HepG2 (cell line): ENCODE data around the gene CTU2. TPM values are rescaled to one million over a fixed set of nuclear protein-coding genes. Genes with fewer than 3 reads are reported as not detected.
A peak's percentile ranks its signal among the peaks of the same experiment; 100 is the strongest.

Source experiments
- AGO1 ChIP-seq: fragments of 200-400 bp; formaldehyde crosslinking; IDR thresholded peaks from 2 replicates; pipeline ENCODE4 v1.6.1; 2017; ENCODE audit warnings: mild to moderate bottlenecking, low read depth, low read length, moderate library complexity; ENCODE audit not compliant: poor library complexity, severe bottlenecking
- BORCS8-MEF2B ChIP-seq: sonication (generic); formaldehyde crosslinking; IDR thresholded peaks from 2 replicates; pipeline ENCODE4 v1.8.0; 2022; ENCODE audit warnings: mild to moderate bottlenecking, missing genetic modification reagents
- DNMT1 ChIP-seq: sonication (generic); formaldehyde crosslinking; IDR thresholded peaks from 2 replicates; pipeline ENCODE4 v1.5.1; 2020; ENCODE audit warnings: mild to moderate bottlenecking, missing genetic modification reagents
- FOXC1 ChIP-seq: sonication (generic); formaldehyde crosslinking; IDR thresholded peaks from 2 replicates; pipeline ENCODE4 v1.8.0; 2022; ENCODE audit warnings: mild to moderate bottlenecking, missing genetic modification reagents, borderline replicate concordance
- HMG20B ChIP-seq: conservative IDR thresholded peaks from 2 replicates; pipeline ENCODE4 v1.6.1; 2016; ENCODE audit warnings: missing genetic modification reagents, missing compliant biosample characterization
- JUNB ChIP-seq: sonication (generic); formaldehyde crosslinking; IDR thresholded peaks from 2 replicates; pipeline ENCODE4 v1.8.0; 2022; ENCODE audit warnings: missing genetic modification reagents, mild to moderate bottlenecking, borderline replicate concordance
- NR2C2 ChIP-seq: sonication (generic); formaldehyde crosslinking; IDR thresholded peaks from 2 replicates; pipeline ENCODE4 v1.4.0; 2020; ENCODE audit warnings: missing genetic modification reagents, mild to moderate bottlenecking, moderate library complexity, borderline replicate concordance
- SMAD1 ChIP-seq: sonication (generic); formaldehyde crosslinking; IDR thresholded peaks from 2 replicates; pipeline ENCODE4 v1.4.0; 2020; ENCODE audit warnings: missing genetic modification reagents, low read depth, mild to moderate bottlenecking, borderline replicate concordance
- XRCC5 ChIP-seq: fragments of 200-400 bp; formaldehyde crosslinking; optimal IDR thresholded peaks from 2 replicates; pipeline ENCODE3; 2017; ENCODE audit warnings: mild to moderate bottlenecking, low read length
- ZNF335 ChIP-seq: sonication (generic); formaldehyde crosslinking; IDR thresholded peaks from 2 replicates; pipeline ENCODE4 v1.4.0; 2020; ENCODE audit warnings: missing genetic modification reagents
- ZNF350 ChIP-seq: sonication (generic); formaldehyde crosslinking; IDR thresholded peaks from 2 replicates; pipeline ENCODE4 v1.4.0; 2020; ENCODE audit warnings: mild to moderate bottlenecking, low read depth, missing genetic modification reagents, borderline replicate concordance
- ZNF572 ChIP-seq: sonication (generic); formaldehyde crosslinking; IDR thresholded peaks from 2 replicates; pipeline ENCODE4 v1.5.1; 2020; ENCODE audit warnings: mild to moderate bottlenecking, missing genetic modification reagents
- ZNF788 ChIP-seq: sonication (generic); formaldehyde crosslinking; IDR thresholded peaks from 2 replicates; pipeline ENCODE4 v1.5.0; 2020; ENCODE audit warnings: mild to moderate bottlenecking, missing genetic modification reagents, borderline replicate concordance
- polyA plus RNA-seq, 8 experiments: library from polyadenylated mRNA; depleted of rRNA in 3 of 8; stranded (reverse) in 7 of 8; unstranded in 1 of 8; fragments of >200 nt; fragmentation: Illumina TruSeq in 4 of 8; extraction: Trizol in 4 of 8; gene quantifications; 2 replicates each; pipeline versions ENCODE4 v1.2.1 to v1.2.3, GENCODE V29; 2011 to 2016; ENCODE audit warnings: low read depth in 4 of 8, missing spikeins in 1 of 8, mixed read lengths in 1 of 8; ENCODE audit not compliant: insufficient read depth in 1 of 8
- total RNA-seq, 5 experiments: library from RNA; depleted of rRNA; stranded (reverse); fragments of >200 nt; fragmentation: Illumina TruSeq; extraction: Trizol; gene quantifications; 2 replicates each; pipeline ENCODE4 v1.2.3, GENCODE V29; 2016; ENCODE audit warnings: low read depth in 1 of 5
- TF ChIP-seq, protein P1 (sequence below): IDR thresholded peaks from 2 replicates; pipeline ENCODE4 v1.6.1; 2016; ENCODE audit warnings: missing genetic modification reagents, missing compliant biosample characterization
- TF ChIP-seq, protein P2 (sequence below): sonication (generic); formaldehyde crosslinking; IDR thresholded peaks from 2 replicates; pipeline ENCODE4 v1.4.0; 2020; ENCODE audit warnings: mild to moderate bottlenecking, missing genetic modification reagents
- TF ChIP-seq, protein P3 (sequence below): fragments of 450-650 bp; IDR thresholded peaks from 2 replicates; pipeline ENCODE4 v1.6.1; 2017; ENCODE audit warnings: mild to moderate bottlenecking
- TF ChIP-seq, protein P4 (sequence below), 2 experiments: sonication (generic) in 1 of 2; formaldehyde crosslinking in 1 of 2; IDR thresholded peaks; 2 replicates each; pipeline versions ENCODE4 v1.5.1 to v1.6.1; 2011 to 2020; ENCODE audit warnings: borderline replicate concordance in 1 of 2, low read depth in 1 of 2, low read length in 1 of 2, mild to moderate bottlenecking in 1 of 2, missing genetic modification reagents in 1 of 2, moderate library complexity in 1 of 2
- TF ChIP-seq, protein P5 (sequence below): sonication (generic); formaldehyde crosslinking; IDR thresholded peaks from 2 replicates; pipeline ENCODE4 v1.8.1; 2023; ENCODE audit warnings: mild to moderate bottlenecking, inconsistent platforms, moderate library complexity, missing genetic modification reagents, borderline replicate concordance

The CTU2 gene
- total and polyA plus RNA-seq, 2 of the 13 experiments (the other 11 are each of a cell fraction or from before 2014, with no cell fraction given): 13.3 to 21.9 TPM

DNA sequence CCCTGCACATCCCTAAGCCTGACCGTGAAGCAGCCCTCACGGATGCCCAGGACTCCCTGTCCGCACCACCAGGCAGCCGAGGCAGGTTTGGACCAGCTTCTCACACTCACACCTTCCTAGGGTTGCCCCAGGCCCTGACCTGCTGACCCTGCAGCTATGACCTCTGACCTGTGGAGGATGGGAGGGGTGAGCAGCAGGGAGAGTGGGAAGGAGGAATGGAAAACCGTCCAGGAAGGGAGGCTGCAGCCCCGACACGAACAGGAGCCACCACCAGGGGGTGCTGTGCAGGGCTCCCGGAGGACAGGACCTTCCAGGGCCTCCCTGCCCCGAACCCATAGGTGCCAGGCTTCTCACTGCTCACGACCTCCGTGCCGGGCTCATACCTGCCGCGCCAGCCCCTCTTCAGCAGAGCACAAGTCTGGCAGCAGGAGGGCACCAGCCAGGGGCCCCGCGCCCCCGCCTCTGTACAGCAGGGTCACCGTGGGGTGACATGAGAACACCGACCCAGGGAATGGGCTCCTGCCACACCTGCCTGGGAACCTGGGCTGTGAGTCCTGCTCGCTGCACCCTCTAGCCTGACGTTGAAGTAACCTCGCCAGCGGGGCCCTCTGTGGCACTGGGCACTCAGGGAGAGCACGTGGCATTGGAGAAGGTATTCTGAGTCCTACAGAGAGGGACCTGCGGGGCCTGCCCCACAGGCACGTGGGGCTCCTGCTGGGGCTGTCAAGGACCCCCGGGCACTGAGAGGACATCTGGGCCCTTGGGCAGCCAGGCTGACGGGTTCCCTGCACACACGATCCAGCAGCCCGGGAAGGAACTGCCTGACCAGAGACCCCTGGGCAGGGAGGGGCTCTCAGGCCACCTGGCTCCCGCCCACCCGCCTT is 37.6 kb downstream of the CTU2 start (continued):
- TF ChIP-seq ZNF572: no peak
- peak; percentile 54; the same call in 1 of the 2 replicates for TF ChIP-seq SMAD1 (CRISPR knock-in tag)
- TF ChIP-seq, protein P1, sequence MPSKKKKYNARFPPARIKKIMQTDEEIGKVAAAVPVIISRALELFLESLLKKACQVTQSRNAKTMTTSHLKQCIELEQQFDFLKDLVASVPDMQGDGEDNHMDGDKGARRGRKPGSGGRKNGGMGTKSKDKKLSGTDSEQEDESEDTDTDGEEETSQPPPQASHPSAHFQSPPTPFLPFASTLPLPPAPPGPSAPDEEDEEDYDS (CRISPR knock-in tag): no peak
- no peak for TF ChIP-seq HMG20B (CRISPR knock-in tag)
- TF ChIP-seq, protein P2, sequence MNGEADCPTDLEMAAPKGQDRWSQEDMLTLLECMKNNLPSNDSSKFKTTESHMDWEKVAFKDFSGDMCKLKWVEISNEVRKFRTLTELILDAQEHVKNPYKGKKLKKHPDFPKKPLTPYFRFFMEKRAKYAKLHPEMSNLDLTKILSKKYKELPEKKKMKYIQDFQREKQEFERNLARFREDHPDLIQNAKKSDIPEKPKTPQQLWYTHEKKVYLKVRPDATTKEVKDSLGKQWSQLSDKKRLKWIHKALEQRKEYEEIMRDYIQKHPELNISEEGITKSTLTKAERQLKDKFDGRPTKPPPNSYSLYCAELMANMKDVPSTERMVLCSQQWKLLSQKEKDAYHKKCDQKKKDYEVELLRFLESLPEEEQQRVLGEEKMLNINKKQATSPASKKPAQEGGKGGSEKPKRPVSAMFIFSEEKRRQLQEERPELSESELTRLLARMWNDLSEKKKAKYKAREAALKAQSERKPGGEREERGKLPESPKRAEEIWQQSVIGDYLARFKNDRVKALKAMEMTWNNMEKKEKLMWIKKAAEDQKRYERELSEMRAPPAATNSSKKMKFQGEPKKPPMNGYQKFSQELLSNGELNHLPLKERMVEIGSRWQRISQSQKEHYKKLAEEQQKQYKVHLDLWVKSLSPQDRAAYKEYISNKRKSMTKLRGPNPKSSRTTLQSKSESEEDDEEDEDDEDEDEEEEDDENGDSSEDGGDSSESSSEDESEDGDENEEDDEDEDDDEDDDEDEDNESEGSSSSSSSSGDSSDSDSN (CRISPR knock-in tag): peak; percentile 52; the same call in 1 of the 2 replicates
- peak; percentile 77; the same call in 1 of the 2 replicates for TF ChIP-seq BORCS8-MEF2B (CRISPR knock-in tag)
- TF ChIP-seq, protein P3, sequence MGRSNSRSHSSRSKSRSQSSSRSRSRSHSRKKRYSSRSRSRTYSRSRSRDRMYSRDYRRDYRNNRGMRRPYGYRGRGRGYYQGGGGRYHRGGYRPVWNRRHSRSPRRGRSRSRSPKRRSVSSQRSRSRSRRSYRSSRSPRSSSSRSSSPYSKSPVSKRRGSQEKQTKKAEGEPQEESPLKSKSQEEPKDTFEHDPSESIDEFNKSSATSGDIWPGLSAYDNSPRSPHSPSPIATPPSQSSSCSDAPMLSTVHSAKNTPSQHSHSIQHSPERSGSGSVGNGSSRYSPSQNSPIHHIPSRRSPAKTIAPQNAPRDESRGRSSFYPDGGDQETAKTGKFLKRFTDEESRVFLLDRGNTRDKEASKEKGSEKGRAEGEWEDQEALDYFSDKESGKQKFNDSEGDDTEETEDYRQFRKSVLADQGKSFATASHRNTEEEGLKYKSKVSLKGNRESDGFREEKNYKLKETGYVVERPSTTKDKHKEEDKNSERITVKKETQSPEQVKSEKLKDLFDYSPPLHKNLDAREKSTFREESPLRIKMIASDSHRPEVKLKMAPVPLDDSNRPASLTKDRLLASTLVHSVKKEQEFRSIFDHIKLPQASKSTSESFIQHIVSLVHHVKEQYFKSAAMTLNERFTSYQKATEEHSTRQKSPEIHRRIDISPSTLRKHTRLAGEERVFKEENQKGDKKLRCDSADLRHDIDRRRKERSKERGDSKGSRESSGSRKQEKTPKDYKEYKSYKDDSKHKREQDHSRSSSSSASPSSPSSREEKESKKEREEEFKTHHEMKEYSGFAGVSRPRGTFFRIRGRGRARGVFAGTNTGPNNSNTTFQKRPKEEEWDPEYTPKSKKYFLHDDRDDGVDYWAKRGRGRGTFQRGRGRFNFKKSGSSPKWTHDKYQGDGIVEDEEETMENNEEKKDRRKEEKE: no peak
- TF ChIP-seq NR2C2 (CRISPR knock-in tag): peak; percentile 93
- TF ChIP-seq JUNB (CRISPR knock-in tag): no peak
- peak; percentile 45; the same call in 1 of the 2 replicates for TF ChIP-seq ZNF350
- TF ChIP-seq, protein P4, sequence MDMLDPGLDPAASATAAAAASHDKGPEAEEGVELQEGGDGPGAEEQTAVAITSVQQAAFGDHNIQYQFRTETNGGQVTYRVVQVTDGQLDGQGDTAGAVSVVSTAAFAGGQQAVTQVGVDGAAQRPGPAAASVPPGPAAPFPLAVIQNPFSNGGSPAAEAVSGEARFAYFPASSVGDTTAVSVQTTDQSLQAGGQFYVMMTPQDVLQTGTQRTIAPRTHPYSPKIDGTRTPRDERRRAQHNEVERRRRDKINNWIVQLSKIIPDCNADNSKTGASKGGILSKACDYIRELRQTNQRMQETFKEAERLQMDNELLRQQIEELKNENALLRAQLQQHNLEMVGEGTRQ (IDR thresholded peaks at IDR 0.05; ENCODE audit: low read depth, low read length): no peak
- TF ChIP-seq, protein P4 (CRISPR knock-in tag; IDR thresholded peaks at IDR 0.05; ENCODE audit: borderline replicate concordance): no peak
- no peak for TF ChIP-seq ZNF335
- 0 out of 2 replicates have a peak, but pooled peaks have one; percentile 27 for TF ChIP-seq DNMT1 (CRISPR knock-in tag)
- TF ChIP-seq ZNF788: no peak
- TF ChIP-seq, protein P5, sequence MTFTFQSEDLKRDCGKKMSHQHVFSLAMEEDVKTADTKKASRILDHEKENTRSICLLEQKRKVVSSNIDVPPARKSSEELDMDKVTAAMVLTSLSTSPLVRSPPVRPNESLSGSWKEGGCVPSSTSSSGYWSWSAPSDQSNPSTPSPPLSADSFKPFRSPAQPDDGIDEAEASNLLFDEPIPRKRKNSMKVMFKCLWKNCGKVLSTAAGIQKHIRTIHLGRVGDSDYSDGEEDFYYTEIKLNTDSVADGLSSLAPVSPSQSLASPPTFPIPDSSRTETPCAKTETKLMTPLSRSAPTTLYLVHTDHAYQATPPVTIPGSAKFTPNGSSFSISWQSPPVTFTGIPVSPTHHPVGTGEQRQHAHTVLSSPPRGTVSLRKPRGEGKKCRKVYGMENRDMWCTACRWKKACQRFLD (CRISPR knock-in tag): peak; percentile 51; the same call in 1 of the 2 replicates
- no peak for TF ChIP-seq FOXC1
- peak; percentile 90 for TF ChIP-seq XRCC5
- peak; percentile 6 for TF ChIP-seq AGO1
